ENCODE data around the gene FAM241A. TPM values are rescaled to one million over a fixed set of nuclear protein-coding genes. Genes with fewer than 3 reads are reported as not detected.
"Not testable (repeated sequence)": the region's sequence is repeated elsewhere in the genome, so short reads cannot be mapped to it uniquely, and the experiment has no call there.

FAM241A gene
- total RNA-seq, 2 experiments from 2014 or later = 6.6 TPM

DNA sequence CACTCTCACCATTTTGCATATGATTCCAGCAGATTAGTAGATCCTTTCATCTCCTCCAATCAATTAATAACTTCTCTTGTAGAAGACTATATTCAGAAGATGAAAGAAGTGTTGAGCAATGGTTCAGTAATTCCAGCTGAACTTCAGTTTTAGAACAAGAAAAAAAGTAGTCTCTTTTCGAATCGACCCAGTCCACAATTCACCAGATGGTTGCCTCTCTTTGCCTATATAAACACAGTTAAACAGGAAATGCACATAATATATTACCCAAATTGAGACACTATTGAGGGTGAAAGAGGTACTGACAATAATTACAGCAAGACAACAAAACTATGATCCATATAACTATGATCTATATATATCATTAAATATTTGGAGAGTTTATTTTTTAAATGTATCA lies 16.8 kb upstream of the FAM241A start:
- POLR2A ChIA-PET = interaction anchor here (0.7 kb wide), 1 partner anchor 646 kb away, joined by 3 read pairs; no protein-coding TSS in a partner anchor
- CTCF ChIA-PET = no interaction called here

DNA sequence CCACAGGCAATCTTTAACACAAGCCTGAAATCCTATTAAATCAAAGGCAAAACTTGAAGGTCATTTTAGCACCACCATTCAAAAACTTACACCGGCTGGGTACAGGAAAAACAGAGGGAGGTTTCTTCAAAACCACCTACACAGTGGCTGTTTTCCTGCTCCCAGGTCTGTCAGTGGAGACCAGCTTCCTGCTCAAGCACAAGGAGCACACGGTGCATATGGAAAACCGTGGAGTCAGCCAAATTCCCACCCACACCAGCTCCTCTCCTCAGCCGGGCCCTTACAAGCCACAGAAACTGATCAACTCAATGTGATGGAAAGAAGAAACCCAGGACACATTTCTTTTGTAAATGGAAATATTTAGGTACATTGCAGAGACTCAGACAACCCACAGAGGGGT lies 14.3 kb upstream of the FAM241A start:
- POLR2A ChIA-PET = no interaction called here
- CTCF ChIA-PET = interaction anchor here (0.6 kb wide), 1 partner anchor 583 kb away, joined by 3 read pairs; no protein-coding TSS in a partner anchor

DNA sequence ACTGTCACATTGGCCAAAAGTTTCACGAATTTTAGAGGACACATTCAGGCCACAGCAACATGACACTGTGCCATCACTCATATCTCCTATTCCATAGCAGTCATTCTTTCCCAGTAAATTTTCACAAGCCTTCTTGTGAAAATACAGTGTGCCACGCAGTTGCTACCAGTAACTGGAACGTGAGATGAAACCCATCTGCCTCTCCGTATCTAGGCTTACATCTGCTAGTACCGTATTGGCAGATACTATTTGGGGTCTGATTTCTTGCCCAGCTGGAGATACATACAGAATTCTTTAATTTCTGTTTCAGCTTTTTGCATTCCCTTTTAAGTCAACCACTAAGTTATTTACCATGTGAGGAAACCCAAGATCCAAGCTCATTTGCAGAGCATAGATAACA lies 8.7 kb upstream of the FAM241A start:
- CTCF ChIA-PET = no interaction called here
- POLR2A ChIA-PET = no interaction called here

DNA sequence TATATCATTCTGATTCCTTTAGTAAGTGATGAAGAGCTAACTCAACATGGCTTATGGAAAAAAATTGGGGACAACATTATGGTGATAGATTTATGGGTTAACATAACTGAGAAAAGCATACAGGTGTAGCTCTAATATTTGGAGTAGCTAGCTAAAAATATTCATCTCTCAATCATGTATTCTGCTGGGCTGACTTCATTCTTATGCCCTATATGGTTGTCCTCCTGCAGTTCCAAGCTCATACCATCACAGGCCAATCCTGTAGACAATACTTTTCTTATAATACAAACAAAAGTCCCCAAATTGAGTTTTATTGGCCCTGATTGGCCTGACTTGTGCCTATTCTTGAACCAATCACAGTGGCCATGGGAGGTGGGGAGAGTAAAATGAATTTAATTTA lies 6.7 kb upstream of the FAM241A start:
- POLR2A ChIA-PET = no interaction called here

DNA sequence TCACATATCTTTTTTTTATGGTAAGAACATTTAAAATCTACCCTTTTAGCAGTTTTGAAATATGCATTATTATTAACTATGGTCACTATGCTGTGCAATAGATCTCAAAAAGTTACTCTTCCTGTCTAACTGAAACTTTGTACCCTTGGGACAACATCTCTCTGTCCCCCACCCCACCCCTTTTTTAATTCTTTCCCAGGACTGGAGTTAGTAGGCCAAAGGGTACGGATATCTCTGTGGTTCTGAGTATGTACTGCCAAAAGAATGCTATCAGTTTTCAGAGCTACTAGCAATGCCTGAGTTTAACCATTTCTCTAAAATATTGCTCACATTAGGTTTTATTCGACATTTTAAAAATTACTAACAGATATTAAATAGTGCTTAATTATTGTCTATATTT lies 4.7 kb upstream of the FAM241A start:
- ChIA-PET CTCF (no interaction called here), POLR2A (no interaction called here)

More for the DNA sequence above, 6.7 kb upstream of the FAM241A start:
- CTCF ChIA-PET = no interaction called here

DNA sequence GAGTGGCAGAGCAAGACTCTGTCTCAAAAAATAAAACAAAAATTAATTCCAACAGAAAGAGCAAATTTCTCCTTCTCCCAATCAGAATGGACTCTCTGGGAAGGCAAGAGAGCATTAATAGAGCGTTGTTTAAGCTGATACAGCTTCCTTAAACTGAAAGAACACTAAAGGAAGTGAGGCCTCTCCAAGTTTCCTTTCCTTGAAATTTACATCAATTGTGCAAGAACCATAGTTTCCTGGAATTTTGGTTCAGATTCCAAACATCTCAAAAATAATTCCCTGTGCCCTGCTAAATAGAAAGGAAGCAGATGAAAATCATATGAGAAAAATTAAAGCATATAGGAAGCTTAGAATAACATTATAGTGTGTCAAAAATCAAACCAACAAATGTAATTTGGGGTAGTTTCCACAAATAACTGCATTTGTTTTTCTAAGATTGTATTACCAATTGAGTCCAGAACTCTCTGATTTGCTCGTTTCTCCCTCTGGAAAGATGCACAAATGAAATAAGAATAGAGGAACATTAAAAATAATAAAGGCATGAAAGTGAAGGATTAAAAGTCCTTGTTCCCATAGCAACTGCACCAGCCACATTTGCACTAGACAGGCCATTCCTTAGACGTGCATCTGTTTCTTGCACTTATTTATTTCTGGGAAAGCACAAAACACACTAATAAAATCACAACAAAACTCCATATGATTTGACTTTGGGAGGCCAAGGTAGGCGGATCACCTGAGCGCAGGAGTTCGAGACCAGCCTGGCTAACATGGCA lies 3.7 kb upstream of the FAM241A start:
- ChIA-PET CTCF (no interaction called here), POLR2A (no interaction called here)

DNA sequence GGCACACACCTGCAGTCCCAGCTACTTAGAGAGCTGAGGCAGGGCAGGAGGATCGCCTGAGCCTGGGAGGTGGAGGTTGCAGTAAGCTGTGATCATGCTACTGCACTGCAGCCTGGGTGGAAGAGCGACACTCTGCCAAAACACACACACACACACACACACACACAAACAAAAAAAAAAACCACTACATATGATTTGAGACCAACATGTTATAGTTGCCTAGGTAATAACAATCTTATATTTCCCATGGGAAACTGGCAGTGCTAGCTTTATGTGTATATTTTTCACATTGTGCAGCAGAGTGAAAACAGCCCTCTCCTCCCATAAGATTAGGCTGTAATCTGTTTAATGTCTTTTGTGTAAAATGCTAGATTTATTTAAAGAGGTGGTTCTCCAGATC lies 3.1 kb upstream of the FAM241A start:
- ChIA-PET CTCF (interaction anchor here (0.7 kb wide), 1 partner anchor 382 kb away, joined by 5 read pairs; no protein-coding TSS in a partner anchor), POLR2A (no interaction called here)

DNA sequence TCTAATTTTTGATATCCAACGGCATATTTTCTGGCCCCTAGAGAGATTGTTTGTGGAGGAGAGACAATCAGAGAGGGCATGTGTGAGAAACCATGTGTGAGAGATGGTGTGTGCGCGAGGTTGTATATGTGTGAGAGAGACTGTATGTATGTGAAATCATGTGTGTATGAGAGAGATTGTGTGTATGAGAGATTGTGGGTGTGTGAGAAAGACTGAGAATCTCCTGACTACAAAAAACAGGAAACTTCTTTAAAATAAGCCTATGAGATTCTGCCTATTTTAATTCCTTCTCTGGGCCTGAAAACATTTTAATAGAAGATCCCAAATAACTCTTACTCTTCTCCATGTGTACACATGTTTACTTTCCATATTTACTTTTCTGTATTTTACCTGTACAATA lies 1.5 kb upstream of the FAM241A start:
- ChIA-PET CTCF (no interaction called here), POLR2A (no interaction called here)

DNA sequence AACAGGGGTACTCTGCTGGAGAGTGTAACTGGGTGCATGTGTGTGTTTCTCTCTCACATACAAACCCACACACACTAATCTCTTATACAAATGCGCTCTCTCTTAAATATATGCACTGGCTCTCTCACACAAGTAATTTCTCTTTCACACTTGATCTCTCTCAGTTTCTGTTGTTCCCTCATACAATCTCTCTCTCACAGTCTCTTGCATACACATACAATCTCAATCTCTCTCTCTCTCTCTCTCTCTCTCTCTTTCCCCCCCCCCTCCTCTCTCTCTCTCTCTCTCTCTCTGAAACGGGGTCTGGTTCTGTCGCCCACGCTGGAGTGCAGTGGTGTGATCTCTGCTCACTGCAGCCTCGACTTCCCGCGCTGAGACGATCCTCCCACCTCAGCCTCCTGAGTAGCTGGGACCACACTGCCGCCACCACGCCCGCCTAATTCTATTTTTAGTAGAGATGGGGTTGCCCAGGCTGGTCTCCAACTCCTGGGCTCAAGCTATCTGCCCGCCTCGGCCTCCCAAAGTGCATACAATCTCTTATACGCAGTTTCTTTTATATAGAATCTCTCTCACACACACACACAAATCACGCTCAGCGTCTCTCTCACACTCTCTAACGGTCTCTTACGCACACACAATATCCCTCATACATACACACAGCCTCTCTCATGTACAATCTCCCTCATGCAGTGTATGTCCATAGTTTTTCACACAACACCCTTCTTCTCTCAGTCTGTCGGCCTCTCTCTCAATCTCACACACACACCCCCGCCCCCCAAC lies 518 bp upstream of the FAM241A start:
- POLR2A ChIA-PET = no interaction called here
- CTCF ChIA-PET = no interaction called here

DNA sequence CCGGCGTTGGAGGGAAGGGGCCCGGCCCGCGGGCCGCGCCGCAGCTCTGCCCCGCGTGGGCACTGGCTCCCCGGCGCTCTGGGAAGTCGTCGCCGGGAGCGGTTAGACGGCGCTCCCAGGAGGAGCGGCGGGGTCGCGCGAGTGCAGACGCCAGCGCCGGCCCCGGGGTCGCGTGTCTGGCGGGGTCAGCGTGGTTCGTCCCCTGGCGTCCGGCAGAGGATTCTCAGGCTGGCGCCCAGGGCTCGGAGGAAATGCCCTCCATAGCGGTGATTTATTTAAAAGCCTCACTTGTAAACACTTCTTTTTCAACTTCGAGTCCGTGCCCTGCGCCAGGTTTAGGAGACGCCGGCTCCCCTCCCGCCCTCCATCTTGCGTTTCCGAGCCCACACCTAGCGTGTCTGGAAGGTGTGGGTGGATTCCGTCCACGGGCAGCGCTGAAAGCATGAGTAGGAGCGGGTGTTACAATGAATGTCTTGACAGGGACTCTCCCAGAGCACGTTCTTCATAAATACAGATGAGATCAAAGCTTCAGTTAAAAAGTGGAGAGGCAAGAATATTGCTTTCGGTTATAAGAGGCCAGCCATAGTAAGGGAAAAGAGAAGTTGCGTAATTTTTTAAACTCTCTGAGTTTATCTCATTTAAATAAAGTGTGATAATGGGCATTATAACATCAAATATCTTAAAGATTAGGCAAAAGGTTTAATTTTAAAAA lies 692 bp downstream of the FAM241A start:
- ChIA-PET POLR2A (interaction anchor here (0.6 to 0.8 kb wide), 4 partner anchors 12 to 86 kb away, joined by 3 to 4 read pairs (median 4); partner anchors contain the start of gene AP1AR), CTCF (interaction anchor here (1.0 to 1.2 kb wide), 2 partner anchors 13 to 89 kb away, joined by 4 read pairs; no protein-coding TSS in a partner anchor)

DNA sequence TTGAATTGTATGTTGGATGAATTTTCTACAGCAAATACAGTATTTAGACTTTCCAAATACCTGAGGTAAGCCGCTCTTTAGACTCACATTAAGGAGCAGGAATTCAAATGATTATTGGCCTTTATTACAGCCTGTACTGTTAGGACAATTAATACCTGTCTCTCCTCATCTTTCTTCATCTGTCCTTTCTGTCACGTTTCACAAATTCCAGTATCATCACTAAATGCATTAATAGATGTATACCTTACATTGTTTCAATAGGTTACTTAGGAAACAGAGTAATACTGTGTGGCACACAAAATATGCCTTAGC lies 1.2 kb downstream of the FAM241A start:
- ChIA-PET POLR2A (interaction anchor here (0.6 to 0.8 kb wide), 3 partner anchors 27 to 85 kb away, joined by 3 to 4 read pairs (median 4); partner anchors contain the start of gene AP1AR), CTCF (interaction anchor here (1.0 to 1.2 kb wide), 2 partner anchors 13 to 88 kb away, joined by 4 read pairs; no protein-coding TSS in a partner anchor)

DNA sequence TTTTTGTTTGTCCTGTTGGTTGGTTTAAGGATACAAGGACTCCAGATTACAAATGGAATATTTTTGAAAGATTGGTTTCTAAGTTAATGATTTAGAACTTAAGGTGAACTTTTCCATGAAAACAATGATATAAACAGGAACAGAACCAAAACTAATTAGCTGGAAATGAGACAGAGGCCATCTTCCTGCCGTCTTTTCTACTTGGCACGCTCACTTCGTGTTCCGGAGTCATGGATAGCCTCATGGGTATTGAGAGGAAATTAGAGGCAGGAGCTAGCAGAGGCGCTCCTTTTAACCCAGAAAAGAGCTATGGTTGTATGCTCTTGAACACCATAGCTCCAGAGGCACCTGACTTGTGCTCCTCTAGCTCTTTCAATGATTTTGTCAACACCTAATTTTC lies 2.4 kb downstream of the FAM241A start:
- POLR2A ChIA-PET = interaction anchor here (1.2 kb wide), 1 partner anchor 28 kb away, joined by 5 read pairs; no protein-coding TSS in a partner anchor

DNA sequence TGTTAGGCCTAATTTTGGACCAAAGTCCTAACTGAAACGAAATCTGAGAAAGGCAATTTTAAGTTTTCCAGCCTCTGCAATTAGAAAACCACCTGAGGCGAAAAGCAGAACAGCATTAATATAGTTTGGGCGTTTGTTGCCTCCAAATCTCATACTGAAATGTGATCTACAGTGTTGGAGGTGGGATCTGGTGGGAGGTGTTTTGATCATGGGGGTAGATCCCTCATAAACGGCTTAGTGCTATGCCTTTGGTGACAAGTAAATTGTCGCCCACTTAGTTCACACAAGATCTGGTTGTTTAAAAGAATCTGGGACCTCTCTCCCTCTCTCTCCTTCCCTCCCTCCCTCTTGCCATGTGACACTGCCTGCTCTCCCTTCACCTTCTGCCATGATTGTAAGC lies 5.7 kb downstream of the FAM241A start:
- CTCF ChIA-PET = no interaction called here
- POLR2A ChIA-PET = no interaction called here

More for the DNA sequence above, 2.4 kb downstream of the FAM241A start:
- CTCF ChIA-PET = interaction anchor here (0.6 kb wide), 1 partner anchor 127 kb away, joined by 3 read pairs; no protein-coding TSS in a partner anchor

DNA sequence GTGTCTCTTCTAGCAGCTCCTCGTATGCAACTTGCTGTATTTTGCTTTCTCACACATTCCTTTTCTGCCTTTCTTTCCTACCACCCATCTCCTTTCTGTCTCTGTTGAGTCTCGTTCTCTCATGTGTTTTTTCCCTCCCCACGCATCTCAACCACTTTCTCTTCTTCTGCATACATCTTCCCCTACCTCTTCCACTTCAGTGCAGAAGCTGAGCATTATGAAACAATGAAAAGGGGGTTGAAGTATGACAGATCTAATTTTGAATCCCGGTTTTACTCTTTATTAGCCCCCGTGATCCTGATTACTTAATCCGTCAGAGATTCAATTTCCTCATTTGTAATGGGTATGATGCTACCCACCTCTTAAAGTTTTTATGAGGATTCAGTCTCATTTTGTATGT lies 7.3 kb downstream of the FAM241A start:
- ChIA-PET CTCF (no interaction called here), POLR2A (no interaction called here)

DNA sequence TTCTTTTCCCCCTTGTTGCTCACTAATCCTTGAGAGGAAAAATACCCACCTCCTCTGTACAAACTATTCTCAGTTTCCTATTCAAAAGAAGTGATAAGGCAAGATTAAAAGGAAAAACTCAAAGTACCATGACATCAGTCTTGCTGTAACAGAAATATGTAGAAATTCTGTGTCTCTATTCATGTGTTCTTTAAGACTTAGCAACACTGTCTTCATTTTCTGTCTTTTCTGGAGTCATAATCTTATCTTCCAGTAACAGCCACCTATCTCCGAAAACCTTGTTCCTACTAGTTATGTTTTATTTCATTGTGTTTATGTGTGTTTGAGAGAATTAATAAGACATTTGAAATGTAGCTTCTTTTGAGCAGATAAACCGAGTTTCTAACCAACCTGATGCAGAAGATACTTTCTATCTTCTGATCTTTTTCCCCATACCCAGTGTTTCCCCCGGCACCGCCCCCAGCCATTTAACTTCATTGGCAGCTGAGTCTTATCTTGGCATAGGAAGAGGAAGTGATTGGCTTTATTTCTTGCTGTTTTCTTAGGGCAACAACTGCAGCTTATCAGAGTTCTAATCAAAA lies 8.0 kb downstream of the FAM241A start:
- CTCF ChIA-PET = no interaction called here
- POLR2A ChIA-PET = no interaction called here

DNA sequence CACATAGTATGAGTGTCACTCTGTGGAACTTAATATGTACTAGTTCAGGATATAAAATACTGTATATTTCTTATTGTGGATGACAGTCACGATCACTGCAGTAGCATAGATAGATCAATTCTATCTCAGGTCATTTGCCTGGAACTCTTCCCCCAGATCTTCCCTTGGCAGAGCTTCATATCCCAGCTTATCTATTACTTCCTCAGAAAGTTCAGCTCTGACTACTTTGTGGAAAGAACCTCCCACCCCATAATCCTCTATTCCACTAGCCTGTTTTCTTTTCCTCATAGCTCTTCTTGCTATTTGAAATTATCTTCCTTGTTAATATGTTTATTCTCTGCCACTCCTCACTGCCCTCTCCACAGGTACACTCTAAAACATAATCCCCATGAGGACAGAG lies 10.9 kb downstream of the FAM241A start:
- CTCF ChIA-PET = interaction anchor here (1.2 kb wide), 1 partner anchor 78 kb away, joined by 3 read pairs; no protein-coding TSS in a partner anchor
- POLR2A ChIA-PET = no interaction called here

DNA sequence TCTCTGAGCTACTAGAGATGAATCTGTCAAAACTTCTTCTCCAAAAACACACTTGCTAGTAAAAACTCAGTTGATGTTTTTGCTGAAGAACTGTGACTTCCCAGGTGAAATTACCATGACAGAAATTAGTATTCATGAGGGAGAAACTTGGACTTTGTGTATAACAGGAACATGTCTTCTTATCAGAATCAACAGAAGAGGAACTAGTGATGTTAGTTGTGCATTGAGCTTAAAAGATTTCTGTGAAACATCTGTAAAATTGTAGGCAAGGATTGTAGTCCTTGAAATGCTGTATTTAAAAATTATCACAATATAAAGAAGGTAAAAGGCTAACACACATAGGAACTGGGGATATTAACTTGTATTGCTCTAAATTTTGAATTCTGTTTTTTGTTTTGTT lies 11.3 kb downstream of the FAM241A start:
- ChIA-PET CTCF (interaction anchor here (1.2 kb wide), 1 partner anchor 78 kb away, joined by 3 read pairs; no protein-coding TSS in a partner anchor), POLR2A (no interaction called here)

DNA sequence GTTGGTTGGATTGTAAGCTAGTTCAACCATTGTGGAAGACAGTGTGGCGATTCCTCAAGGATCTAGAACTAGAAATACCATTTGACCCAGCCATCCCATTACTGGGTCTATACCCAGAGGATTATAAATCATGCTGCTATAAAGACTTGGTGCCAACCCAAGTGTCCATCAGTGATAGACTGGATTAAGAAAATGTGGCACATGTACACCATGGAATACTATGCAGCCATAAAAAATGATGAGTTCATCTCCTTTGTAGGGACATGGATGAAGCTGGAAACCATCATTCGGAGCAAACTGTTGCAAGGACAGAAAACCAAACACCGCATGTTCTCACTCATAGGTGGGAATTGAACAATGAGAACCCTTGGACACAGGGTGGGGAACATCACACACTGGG lies 18.5 kb downstream of the FAM241A start:
- CTCF ChIA-PET = interaction anchor here (0.9 kb wide), 1 partner anchor 84 kb away, joined by 3 read pairs; no protein-coding TSS in a partner anchor
- POLR2A ChIA-PET = not testable (repeated sequence)

DNA sequence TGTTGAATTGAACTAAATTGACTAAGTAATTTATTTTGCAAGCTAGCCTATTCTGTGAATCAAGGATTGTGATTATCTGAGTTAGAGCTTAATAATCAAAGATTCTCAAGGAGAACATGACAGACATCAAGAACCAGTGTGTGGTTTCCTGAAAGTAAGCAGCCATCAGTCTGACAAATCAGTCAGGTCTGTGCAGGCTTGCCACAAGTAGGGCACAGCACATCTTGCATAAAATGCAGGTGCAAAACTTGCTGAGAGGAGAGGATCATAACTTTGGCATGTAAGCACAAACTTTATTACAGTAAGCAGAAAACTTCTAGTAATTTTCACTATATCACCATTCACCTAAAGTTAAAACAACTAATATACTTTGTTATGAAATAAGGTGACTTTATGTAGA lies 22.5 kb downstream of the FAM241A start:
- POLR2A ChIA-PET = no interaction called here
- CTCF ChIA-PET = no interaction called here
